H1 (cell line): ENCODE data around the gene DYNLT2. TPM values are rescaled to one million over a fixed set of nuclear protein-coding genes. Genes with fewer than 3 reads are reported as not detected.

Experiments
- ASH2L ChIP-seq: fragments of 200-600, 300-600 bp; sonication (generic); IDR thresholded peaks from one replicate; pipeline ENCODE4 v1.7.1; 2017; ENCODE audit warnings: low read length
- CBX8 ChIP-seq: fragments of 300-800, 300-1000 bp; sonication (generic); IDR thresholded peaks from 2 replicates; pipeline ENCODE4 v1.7.1; 2016; ENCODE audit warnings: low read depth, low read length, borderline replicate concordance
- KDM5A ChIP-seq: fragments of 200-600 bp; IDR thresholded peaks from 2 replicates; pipeline ENCODE4 v1.7.1; 2012; ENCODE audit warnings: mild to moderate bottlenecking, low read length, inconsistent platforms, mixed read lengths
- polyA plus RNA-seq, 7 experiments: library from polyadenylated mRNA; depleted of rRNA in 3 of 7; stranded (reverse) in 5 of 7; unstranded in 2 of 7; fragments of >200 nt in 5 of 7; fragments of 200-250 nt in 2 of 7; gene quantifications; 1 replicate in 5 of 7; 2 replicates in 1 of 7; 4 replicates in 1 of 7; pipeline versions ENCODE4 v1.2.1 to v1.2.3, GENCODE V29; 2011 to 2013; ENCODE audit warnings: missing spikeins in 2 of 7, mixed read lengths in 2 of 7
- total RNA-seq: library from RNA; stranded (reverse); fragmentation: NEBNext Ultra II Directional; extraction: Animal tissue kit (Norgen Biotek cat#: 25700); gene quantifications from 2 replicates; pipeline ENCODE4 v1.2.1, GENCODE V29; 2021
- TF ChIP-seq, protein P1 (sequence below): IDR thresholded peaks from 2 replicates; pipeline ENCODE4 v1.6.1; 2012; ENCODE audit warnings: inconsistent platforms

DYNLT2 gene
- total and polyA plus RNA-seq, 2 of the 8 experiments (the other 6 are each of a cell fraction or from before 2014, with no cell fraction given), result 0.48 to 1.8 TPM

- TF ChIP-seq CBX8 (no peak), KDM5A (no peak), ASH2L (no peak)
- TF ChIP-seq, protein P1, sequence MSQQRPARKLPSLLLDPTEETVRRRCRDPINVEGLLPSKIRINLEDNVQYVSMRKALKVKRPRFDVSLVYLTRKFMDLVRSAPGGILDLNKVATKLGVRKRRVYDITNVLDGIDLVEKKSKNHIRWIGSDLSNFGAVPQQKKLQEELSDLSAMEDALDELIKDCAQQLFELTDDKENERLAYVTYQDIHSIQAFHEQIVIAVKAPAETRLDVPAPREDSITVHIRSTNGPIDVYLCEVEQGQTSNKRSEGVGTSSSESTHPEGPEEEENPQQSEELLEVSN, result no peak
Observed at GRCh38 chr6:169763881-169764280, 12.5 kb upstream of the DYNLT2 start (continued).
